HG03460 (cell line): Measurements from ENCODE around the gene MYBBP1A.

Experiments used
- ATAC-seq: cut with Tn5 transposase; IDR thresholded peaks from one replicate; pipeline ENCODE4 v1.9.1; 2021; ENCODE audit not compliant: unreplicated experiment

The MYBBP1A gene

DNA sequence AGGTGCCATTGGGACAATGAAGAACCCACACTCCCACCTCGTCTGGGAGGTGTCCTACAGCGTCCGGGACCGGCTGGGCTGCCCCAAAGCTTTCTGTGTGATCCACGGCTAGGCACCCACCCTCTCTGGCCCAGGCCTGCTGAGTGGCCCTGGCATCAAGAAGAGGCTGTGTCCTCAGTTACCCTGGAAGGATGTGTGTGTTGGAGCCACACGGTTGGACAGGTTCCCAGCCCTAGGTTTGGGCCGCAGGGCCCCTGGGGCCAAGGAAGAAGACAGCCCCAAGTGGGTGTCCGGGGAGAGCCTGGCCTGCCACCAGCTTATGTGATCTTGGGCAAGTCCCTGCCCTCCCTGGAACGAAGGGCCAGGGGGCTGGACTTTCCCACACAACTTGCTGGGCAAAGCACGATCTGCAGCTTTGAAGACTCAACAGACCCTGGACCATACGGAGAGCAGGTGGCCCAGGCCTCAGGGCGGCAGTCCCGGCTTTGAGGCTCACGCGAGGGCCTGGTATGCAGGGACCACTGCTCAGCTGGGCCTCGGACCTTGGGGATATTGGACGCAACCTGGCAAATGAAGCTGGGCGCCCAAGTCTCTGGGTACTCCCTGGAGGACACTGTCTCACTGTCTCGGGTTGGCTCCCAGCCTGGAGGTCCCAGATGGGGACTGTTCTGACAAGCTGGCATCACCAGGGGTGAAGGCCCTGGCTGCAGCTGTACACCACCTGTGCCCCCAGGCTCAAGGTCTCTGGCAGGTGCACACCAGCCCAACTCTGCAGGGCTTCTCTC is 17.5 kb downstream of the MYBBP1A start:
- ATAC-seq = no peak

DNA sequence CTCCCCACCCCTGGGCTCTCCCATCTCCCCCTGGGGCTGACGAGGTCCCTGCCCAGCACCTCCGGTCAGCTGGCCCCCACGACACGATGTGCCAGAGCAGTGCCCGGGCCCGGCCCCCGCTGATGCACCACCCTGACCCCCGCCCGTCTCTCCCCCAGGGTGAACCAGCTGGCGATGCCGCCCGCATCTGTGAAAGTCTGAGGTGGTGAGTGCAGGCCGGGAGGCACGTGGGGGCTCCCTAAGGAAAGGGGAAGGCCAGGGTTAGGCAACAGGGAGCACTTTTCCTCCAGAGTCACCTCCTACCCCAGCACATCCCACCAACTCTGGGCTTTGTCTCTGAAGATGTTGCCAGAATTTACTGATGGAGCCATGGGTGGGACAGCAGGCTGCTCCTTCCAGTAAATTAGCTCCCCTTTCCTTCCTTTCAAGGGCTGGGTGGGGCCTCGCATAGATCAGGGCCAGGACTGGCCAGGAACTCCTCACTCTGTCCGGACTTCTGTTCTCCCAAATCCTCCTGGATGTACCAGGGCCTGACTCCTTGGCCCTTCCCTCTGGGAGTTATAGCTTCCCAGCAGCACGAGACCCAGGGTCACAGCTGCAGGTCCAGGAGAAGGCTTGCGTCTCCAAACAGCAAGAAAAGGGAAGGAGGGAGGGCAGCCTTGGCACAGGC is 18.3 kb downstream of the MYBBP1A start:
- ATAC-seq = no peak

DNA sequence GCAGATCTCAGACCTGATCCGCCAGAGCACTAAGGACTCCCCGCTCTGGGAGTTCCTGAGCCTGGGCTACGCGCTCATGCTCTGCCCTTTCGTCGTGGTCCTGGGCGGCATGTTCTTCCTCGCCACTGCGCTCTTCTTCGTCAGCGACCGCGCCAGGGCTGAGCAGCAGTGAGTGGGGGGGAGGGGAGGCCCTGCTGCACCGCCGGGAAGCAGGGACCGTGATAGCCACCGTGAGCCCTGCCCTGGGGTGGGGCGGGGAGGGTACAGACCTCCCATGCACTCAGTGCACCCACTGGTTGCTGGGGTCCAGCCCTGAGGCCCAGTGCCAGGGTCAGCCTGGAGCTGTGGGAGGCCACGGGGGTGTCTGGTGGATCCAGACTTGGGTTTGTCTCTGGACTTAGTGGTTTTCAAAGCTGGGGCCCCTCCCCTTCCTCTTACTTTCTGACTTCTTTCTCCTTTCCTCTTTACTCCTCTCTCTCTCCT is 18.9 kb downstream of the MYBBP1A start:
- no peak for ATAC-seq

DNA sequence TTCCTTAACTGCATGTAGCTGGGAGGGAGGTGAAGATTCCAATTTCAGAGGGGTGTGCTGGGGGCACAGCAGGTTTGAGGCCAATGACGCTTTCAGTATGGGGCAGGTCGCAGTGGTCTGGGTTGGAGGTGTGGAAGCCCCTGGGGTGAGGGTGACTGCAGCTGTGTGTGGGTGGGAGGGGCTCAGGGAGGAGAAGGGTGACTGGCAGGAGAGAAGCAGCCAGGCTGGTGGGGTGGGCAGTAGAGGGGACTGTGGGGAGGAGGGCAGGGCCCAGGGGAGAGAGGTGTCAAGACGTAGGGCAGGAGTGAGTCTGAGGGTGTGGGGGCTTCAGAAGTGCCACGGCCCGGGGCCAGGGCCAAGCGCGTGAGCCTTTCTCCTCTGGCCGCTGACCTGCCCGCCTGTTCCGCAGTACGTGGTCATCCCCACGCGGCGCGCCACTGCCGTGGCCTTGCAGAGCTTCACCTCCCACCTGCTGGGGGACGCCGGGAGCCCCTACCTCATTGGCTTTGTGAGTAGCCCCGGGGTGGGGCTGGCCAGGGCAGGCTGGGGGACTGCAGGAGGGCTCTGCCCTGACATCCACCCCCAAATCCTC is 19.4 kb downstream of the MYBBP1A start:
- no peak for ATAC-seq

DNA sequence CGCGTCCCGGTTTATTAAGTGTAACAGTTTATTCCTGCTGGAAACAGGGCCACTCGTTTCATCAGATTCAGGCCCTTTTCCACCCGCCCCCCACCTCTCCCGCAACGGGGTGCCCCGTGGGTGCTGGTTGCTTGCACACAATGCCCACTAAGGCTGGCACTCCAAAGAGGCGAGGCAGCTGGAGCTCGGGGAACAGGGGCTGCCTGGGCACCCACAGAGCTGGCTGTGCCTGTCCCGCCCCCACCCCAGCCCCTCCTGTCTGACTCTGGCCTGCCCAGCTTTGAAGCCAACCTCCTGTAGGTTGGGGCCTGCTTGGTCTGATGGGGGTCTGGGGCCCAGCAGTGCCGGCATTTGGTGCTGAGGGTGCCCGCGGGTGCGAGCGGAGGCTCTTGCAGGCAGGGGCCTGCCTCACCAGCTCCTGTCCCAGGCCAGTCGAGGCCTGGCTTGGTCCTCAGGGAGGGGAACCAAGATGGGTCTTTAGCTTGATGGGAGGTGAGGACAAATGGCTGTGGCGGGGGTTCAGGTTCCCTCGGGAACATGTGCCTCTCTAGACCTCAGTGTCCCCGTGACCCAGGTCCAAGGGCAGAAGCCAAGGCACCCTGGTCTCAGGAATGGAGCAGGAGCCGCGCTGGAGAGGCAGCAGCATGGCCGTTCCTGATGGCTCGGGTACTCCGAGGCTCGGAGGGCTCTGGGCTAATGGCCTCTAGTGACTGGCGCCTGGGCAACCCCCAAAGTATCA is 20.1 kb downstream of the MYBBP1A start:
- no peak for ATAC-seq

DNA sequence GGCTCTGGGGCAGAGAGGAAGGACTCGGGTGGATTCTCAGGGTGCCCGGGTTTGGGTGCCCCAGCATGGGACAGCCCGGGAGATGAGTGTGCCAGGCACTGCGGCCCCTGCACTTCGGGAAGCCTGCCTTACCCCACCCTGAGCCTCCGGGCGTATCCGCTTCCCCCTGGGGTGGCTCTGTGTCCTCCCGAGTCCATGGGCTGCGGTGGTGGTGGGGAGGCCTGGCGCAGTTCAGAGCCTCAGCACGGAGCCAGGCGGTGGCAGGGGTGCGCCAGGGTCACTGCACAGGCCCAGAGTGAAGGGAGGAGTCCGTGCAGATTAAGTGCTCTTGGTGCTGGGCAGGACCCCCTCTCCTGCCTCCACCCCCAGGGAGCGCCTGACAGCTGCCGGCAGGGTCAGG is 20.7 kb downstream of the MYBBP1A start:
- ATAC-seq = no peak

DNA sequence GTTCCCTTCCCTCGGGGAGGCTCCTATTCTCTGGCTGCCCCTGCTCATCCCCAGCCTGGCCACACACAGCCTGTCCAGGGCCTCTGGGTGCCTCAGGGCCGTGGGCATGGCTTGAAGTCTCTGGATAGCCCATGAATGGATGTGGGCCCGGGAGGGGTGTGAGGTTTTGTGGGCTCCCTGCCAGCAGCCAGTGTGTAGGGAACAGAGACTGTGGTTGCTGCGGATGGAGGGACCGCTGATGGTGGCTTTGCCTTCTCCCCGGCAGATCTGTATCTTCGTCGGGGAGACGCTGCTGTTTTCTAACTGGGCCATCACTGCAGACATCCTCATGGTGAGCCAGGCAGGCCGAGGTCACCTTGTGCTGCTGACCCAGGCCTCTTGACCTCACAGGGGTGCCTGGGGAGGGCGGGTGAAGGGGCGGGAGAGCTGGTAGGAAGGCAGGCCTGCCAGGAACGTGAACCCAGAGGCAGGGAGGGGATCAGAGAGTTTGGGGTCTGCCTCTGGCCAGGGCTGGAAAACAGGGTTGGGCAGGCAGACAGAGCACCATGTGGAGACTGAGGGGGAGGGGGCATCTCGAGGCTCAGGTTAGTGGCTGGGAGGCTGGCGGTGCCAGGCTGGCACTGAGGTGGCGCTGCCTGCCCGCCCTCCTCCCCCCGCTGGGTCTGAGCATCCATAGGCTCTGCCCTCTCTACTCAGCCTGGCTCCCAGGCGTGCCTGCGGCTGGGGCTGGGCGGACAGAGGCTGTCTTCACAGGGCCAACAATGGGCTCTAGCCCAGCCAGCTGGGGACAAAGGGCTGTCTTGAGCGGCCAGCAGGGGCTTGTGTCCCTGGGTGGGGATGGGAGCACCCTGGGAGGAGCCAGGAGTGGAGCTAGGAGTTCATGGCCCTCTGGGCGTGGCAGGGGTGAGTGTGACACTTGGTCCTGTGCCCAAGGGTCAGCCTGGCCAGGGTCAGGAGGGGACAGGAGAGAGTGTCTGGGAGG is 21.4 kb downstream of the MYBBP1A start:
- ATAC-seq = no peak

DNA sequence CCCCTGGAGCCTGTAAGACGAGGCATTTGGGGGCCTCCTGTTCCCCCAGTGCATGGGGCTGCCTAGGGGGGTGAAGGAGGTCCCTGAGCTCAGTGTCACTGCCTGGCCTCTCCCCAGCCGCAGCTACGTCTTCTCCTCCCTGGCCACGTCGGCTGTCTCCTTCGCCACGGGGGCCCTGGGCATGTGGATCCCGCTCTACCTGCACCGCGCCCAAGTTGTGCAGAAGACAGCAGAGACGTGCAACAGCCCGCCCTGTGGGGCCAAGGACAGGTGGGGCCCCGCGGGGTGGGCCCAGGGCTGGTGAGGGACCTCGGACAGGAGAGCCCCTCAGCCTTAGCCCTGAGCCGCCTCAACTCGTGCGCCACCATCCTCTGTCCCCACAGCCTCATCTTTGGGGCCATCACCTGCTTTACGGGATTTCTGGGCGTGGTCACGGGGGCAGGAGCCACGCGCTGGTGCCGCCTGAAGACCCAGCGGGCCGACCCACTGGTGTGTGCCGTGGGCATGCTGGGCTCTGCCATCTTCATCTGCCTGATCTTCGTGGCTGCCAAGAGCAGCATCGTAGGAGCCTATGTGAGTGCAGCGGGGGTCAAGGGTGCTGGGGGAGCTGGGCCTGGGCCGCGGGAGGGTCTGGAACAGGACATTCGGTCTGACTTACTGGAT is 22.2 kb downstream of the MYBBP1A start:
- ATAC-seq = no peak

DNA sequence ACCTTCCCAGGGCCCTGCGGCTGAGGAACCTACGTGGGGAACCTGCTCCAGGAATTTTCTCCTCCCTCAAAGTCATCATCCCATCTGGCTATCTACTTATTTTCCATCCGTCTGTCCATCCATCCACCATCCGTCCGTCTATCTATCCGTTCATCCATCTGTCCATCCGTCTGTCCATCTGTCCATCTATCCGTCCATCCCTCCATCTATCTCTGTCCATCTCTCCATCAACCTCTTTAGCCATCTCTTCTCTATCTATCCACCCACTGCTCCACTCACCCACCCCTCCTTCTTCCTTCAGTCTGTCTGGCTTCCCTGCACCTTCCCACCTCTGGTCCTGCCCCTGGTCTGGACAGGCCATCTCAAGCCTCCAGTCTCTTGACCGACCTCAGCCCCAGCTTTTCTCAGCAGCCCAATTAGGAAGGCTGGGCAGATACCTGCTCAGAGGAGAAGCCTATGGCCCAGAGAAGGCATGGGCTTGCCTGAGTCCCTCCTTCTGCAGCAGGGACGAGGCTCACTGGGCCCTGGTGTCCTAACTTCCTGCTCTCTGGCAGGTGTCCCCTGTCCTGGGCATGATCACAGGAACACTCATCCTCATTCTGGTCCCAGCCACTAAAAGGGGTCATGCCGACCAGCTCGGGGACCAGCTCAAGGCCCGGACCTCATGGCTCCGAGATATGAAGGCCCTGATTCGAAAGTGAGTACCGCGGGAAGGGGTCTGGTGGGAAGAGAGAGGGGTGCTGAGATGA is 23.0 kb downstream of the MYBBP1A start:
- ATAC-seq = no peak

DNA sequence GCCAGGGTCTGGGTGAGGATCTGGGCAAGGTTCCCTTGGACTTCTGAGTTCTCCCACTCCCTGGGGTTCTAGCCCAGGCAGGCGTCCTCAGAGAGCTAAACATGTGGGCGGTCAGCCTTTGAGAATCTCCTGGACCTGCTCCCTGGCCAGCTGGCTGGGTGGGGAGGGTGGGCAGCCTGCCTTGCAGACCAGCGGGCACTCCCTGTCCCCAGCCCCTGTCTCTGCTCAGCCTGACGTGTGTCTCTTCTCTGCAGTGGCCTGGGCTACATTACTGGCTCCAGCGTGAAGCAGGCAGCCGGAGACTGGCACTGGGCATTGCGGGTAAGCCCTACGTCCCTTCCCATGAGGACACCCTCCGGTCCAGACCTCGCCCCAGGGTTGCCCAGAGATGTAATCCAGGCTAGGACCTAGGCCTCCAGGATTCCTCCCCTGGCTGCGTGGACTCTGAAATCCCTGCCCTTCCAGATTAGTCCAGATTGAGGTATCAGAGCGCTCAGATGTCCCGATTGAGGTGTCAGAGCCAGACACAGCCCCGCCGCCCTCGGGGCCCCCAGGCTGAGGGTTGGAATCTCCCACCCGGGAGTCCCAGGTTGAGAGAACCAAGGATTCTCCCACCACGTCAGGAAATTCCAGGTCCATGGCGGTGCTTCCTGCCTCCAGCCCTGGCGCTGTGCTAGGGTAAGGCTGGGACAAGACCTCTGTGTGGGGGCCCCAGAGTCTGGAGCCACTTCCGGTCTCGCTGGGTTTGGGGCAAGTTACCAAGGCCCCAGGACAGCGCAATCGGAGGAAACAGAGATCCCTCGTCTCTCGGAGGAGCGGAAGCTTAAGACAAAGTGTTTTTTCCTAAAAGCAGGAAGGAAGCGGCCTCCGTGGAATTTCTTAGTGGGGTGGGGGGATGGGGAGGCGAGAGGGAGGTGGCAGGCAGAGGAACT is 24.1 kb downstream of the MYBBP1A start:
- no peak for ATAC-seq

DNA sequence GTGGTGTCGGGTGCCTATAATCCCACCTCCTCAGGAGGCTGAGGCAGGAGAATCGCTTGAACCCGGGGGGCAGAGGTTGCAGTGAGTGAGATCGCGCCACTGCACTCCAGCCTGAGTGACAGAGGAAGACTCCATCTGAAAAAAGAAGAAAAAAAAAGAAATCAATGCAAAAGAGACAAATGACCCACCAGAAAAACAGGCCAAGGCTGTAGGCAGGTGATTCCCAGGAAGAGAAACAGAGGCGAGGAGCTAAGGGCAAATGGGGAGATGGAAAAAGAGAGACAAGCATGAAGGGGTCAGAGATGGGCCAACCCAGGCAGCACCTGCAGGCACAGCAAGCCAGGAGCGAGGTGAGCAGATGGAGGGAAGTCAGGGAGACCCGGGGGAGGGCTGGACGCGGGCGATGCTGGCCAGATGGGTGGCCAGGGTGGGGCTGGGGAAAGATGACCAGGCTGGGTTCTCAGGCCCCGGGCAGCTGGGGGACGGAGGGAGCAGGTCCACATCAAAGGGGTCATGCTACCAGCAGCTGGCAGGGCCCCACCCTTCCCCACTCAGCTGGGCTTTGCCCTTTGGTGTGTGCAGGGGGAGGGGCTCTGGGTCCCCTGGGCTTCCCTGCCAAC is 25.5 kb downstream of the MYBBP1A start:
- ATAC-seq = no peak

DNA sequence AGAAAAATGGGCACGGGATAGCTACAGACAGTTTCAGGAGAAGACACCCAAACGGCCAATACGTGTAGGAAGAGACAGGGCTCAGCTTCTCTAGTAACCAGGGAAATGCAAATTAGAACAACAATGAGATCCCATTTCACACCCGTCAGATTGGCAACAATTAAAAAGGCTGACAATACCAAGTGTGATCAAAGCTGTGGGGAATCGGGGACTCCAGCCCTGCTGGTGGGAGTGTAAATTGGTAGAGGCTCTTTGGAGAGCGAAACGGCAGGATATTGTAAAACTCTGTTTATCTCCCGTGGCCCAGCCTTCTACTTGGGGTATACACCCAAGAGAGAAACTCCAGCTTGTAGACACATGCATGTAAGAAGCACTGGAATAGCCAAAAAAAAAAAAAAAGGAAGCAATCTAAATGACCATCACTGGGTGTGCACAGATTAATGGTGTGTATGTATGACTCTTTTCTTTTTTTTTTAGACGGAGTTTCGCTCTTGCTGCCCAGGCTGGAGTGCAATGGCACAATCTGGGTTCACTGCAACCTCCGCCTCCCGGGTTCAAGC is 27.5 kb downstream of the MYBBP1A start:
- ATAC-seq = no peak

DNA sequence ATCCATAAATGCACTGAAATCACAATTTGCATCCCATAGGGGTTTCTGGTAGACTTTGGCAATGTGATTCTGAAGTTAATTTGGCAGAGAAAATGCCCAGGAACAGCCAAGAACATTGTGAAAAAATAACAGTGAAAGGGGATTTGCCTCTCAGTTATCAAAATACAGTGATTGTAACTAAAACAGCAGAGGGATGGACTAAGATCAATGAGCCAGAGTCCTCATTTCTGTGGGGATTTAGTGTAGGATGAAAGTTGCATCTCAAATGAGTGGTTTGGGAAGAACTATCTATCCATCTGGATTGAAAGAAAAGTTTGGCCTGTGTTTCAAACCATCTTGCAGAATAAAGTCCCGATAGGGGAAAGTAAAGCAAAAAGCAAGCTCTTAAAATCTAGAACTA is 28.1 kb downstream of the MYBBP1A start:
- ATAC-seq = no peak

DNA sequence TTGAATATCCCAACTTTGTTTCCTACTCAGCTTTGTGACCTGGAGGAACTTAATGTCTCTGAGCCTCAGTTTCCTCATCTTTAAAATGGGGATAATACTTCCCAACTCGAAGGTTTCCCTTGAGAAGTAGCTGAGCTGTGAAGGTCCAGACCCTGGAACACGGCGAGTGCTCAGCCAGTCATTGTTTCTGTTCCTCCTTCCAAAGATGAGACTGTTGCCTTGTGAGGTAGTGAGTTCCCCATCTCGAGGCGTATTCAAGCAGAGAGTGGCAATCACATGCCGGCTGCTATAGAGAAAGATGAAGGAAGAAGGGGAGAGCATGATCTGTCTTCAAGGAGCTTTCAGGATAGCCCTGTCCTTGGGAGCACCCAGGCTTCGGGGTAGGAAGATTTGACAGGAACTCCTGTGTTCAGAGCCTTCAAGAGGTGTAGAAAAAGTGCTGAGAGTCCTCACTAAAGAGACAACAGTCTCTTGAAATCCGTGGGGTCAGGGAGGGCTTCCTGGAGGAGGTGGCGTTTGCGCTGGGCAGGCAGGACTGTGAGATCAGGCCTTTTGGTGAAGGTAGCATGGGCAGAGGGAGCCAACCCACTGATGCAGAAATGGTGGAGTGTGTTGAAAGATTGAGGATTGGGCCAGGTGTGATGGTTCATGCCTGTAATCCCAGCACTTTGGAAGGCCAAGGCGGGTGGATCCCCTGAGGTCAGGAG is 29.3 kb downstream of the MYBBP1A start:
- ATAC-seq = no peak

DNA sequence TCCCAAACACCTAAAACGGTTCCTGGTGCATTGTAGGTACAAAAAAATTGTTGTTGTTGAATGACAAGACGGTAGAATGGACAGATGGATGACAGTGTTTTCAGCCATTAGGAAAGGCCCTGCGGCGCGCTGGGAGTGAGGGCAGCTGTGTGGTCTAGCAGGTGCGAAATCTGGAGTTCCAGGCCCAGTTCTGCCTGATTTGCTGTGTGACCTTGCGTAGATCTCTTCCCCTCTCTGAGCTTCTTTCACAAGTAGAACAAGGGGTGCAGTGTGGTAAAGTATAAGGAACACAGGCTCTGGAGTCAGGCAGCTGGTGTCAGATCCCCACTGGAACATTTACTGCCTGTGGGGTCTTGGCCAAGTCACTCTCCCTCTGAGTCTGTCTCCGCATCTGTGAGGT is 31.2 kb downstream of the MYBBP1A start:
- no peak for ATAC-seq

DNA sequence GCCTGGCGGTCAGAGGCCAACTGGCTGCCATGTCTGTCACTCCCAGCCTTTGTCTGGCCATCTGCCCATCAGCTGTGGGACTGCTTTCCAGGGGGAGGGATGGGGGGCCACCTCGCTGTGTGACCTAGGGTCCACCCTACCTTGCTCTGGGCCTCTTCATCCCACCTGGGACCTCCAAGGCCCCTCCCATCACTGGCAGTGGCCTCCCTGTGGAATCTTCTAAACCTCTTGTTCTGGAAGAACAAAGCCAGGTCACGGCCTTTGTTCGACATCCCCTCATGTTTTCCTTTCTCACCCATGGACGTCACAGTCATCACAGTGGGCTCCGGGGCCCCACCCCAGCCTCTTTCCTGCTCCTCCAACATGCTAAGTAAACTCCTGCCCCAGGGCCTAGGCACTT is 32.5 kb downstream of the MYBBP1A start:
- no peak for ATAC-seq
